ENCODE measurements around the gene SIDT1.

SIDT1 gene

GRCh38 chr3:113546414-113546893 is 14.1 kb downstream of the SIDT1 start:
- no peak for DNase-seq

GRCh38 chr3:113548501-113548900 is 16.1 kb downstream of the SIDT1 start:
- no peak for DNase-seq

- DNase-seq: no peak
Measured at GRCh38 chr3:113551820-113552219, 19.5 kb downstream of the SIDT1 start.

GRCh38 chr3:113552851-113553250 is 20.5 kb downstream of the SIDT1 start:
- no peak for DNase-seq

- no peak for DNase-seq
Measured at GRCh38 chr3:113555138-113555537, 22.8 kb downstream of the SIDT1 start.

GRCh38 chr3:113556316-113556945 is 24.1 kb downstream of the SIDT1 start:
- no peak for DNase-seq

- DNase-seq: no peak
Measured at GRCh38 chr3:113556946-113557335, 24.6 kb downstream of the SIDT1 start.

- DNase-seq: no peak
Measured at GRCh38 chr3:113557374-113557773, 25.0 kb downstream of the SIDT1 start.

GRCh38 chr3:113559009-113559408 is 26.7 kb downstream of the SIDT1 start:
- no peak for DNase-seq

- no peak for DNase-seq
Measured at GRCh38 chr3:113560271-113560670, 27.9 kb downstream of the SIDT1 start.

GRCh38 chr3:113560831-113561623 is 28.7 kb downstream of the SIDT1 start:
- DNase-seq: no peak

GRCh38 chr3:113565555-113565954 is 33.2 kb downstream of the SIDT1 start:
- DNase-seq: no peak

GRCh38 chr3:113570158-113570557 is 37.8 kb downstream of the SIDT1 start:
- no peak for DNase-seq

GRCh38 chr3:113571360-113571759 is 39.0 kb downstream of the SIDT1 start:
- DNase-seq: no peak

- no peak for DNase-seq
Measured at GRCh38 chr3:113573728-113574127, 41.4 kb downstream of the SIDT1 start.

- no peak for DNase-seq
Measured at GRCh38 chr3:113574213-113574612, 41.9 kb downstream of the SIDT1 start.

- DNase-seq: no peak
Measured at GRCh38 chr3:113575206-113575605, 42.9 kb downstream of the SIDT1 start.

- DNase-seq: no peak
Measured at GRCh38 chr3:113585228-113585627, 52.9 kb downstream of the SIDT1 start.

GRCh38 chr3:113585720-113586119 is 53.4 kb downstream of the SIDT1 start:
- DNase-seq: no peak

- no peak for DNase-seq
Measured at GRCh38 chr3:113588806-113589205, 56.5 kb downstream of the SIDT1 start.

- DNase-seq: no peak
Measured at GRCh38 chr3:113589971-113590370, 57.6 kb downstream of the SIDT1 start.

- no peak for DNase-seq
Measured at GRCh38 chr3:113590983-113591382, 58.6 kb downstream of the SIDT1 start.

- no peak for DNase-seq
Measured at GRCh38 chr3:113594066-113594465, 61.7 kb downstream of the SIDT1 start.

- DNase-seq: no peak
Measured at GRCh38 chr3:113597596-113598354, 65.4 kb downstream of the SIDT1 start.

All from NCI-H187 (cell line).